ENCODE data around the gene DPF3.

- no peak for TF ChIP-seq CTCF (IDR thresholded peaks at IDR 0.05)
- no peak for TF ChIP-seq EZH2 (IDR thresholded peaks at IDR 0.05; ENCODE audit: borderline replicate concordance, insufficient read depth, low read depth, low read length, poor library complexity, severe bottlenecking)
Observed at GRCh38 chr14:72833174-72833573, 60.7 kb downstream of the DPF3 start.

Data from B cell (primary cell).